Activated CD8-positive, alpha-beta T cell treated with anti-CD3 and anti-CD28 coated beads for 36 hours (primary cell): Measurements from ENCODE around the gene MED15. TPM values are rescaled to one million over a fixed set of nuclear protein-coding genes. Genes with fewer than 3 reads are reported as not detected.

ENCODE experiments used
- ATAC-seq: fragments of 200-7000 bp; cut with Tn5 transposase; one replicate; pipeline ENCODE4 v1.10.0; 2021; ENCODE audit warnings: mild to moderate bottlenecking, moderate library complexity
- CTCF ChIA-PET: fragments of 350-600 bp; sonication (Branson Sonifier 250); formaldehyde crosslinking; loops from one replicate; lab custom pipeline; 2021; ENCODE audit warnings: antibody characterized with exemption; lab: Charles Lee
- POLR2A ChIA-PET: fragments of 350-600 bp; sonication (Branson Sonifier 250); formaldehyde crosslinking; loops from one replicate; lab custom pipeline; 2021; ENCODE audit warnings: antibody characterized with exemption; lab: Charles Lee
- DNase-seq: peaks from one replicate; pipeline ENCODE4 v3.0.0-alpha.2; 2020
- H3K27ac Mint-ChIP-seq: one replicate; pipeline ENCODE4 v1.8.0; 2021; ENCODE audit warnings: mild to moderate bottlenecking, mixed read lengths
- H3K27me3 Mint-ChIP-seq: one replicate; pipeline ENCODE4 v1.8.0; 2021; ENCODE audit warnings: mixed read lengths
- H3K36me3 Mint-ChIP-seq: one replicate; pipeline ENCODE4 v1.8.0; 2021; ENCODE audit warnings: low read depth, mixed read lengths
- H3K4me1 Mint-ChIP-seq: one replicate; pipeline ENCODE4 v1.8.0; 2021; ENCODE audit warnings: low read depth, mixed read lengths
- H3K4me3 Mint-ChIP-seq: one replicate; pipeline ENCODE4 v1.8.0; 2021; ENCODE audit warnings: mild to moderate bottlenecking, moderate library complexity, mixed read lengths
- H3K9me3 Mint-ChIP-seq: one replicate; pipeline ENCODE4 v1.8.0; 2021; ENCODE audit warnings: mixed read lengths
- intact Hi-C: fragments of 100-400 bp; cut with micrococcal nuclease; formaldehyde crosslinking; loops from one replicate; pipeline ENCODE4 v1.10.0; 2022
- total RNA-seq, 2 experiments: library from RNA; stranded (reverse); gene quantifications; one replicate each; pipeline ENCODE4 v1.2.3, GENCODE V29; 2021
- TF ChIP-seq, protein P1 (sequence below): fragments of 200-600 bp; IDR thresholded peaks from one replicate; pipeline ENCODE4 v1.8.0; 2022; ENCODE audit warnings: antibody characterized with exemption, mild to moderate bottlenecking

The MED15 gene
- total RNA-seq, 2 experiments from 2014 or later = 110 to 118 TPM

DNA sequence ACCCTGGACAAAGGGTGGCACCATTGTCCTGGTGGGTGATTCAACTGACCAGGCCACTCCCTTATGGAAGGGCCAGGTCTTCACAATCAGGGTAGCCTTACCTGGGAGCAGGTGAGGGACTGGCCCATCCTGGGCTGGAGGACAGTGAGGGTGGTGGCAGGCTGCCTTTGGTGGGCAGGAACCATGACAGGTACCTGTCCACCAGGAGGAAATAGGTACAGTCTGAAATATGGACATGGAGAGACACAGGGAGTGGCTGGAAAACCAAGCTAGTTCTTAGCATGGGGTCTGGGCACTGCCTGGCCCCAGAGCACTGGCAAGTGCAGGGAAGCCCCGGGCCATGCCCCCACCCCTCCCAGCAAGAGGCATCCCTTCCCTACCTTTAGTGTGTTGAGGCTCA is 113.8 kb downstream of the MED15 start:
- Mint-ChIP-seq H3K27ac (no peak overlapping the region), H3K4me1 (peaks cover 21% of the 10 kb centered on the region), H3K9me3 (no peaks in the 10 kb centered on the region), H3K36me3 (no peaks in the 10 kb centered on the region), H3K4me3 (no peak overlapping the region), H3K27me3 (no peaks in the 10 kb centered on the region)
- TF ChIP-seq, protein P1, sequence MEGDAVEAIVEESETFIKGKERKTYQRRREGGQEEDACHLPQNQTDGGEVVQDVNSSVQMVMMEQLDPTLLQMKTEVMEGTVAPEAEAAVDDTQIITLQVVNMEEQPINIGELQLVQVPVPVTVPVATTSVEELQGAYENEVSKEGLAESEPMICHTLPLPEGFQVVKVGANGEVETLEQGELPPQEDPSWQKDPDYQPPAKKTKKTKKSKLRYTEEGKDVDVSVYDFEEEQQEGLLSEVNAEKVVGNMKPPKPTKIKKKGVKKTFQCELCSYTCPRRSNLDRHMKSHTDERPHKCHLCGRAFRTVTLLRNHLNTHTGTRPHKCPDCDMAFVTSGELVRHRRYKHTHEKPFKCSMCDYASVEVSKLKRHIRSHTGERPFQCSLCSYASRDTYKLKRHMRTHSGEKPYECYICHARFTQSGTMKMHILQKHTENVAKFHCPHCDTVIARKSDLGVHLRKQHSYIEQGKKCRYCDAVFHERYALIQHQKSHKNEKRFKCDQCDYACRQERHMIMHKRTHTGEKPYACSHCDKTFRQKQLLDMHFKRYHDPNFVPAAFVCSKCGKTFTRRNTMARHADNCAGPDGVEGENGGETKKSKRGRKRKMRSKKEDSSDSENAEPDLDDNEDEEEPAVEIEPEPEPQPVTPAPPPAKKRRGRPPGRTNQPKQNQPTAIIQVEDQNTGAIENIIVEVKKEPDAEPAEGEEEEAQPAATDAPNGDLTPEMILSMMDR = no peak
- DNase-seq (no peak), ATAC-seq (no peak)
- POLR2A ChIA-PET = no interaction called here
- intact Hi-C loops = no loop called here
- CTCF ChIA-PET = interaction anchor here (0.8 to 1.3 kb wide), 2 partner anchors 16 to 57 kb away, joined by 3 read pairs; no protein-coding TSS in a partner anchor

DNA sequence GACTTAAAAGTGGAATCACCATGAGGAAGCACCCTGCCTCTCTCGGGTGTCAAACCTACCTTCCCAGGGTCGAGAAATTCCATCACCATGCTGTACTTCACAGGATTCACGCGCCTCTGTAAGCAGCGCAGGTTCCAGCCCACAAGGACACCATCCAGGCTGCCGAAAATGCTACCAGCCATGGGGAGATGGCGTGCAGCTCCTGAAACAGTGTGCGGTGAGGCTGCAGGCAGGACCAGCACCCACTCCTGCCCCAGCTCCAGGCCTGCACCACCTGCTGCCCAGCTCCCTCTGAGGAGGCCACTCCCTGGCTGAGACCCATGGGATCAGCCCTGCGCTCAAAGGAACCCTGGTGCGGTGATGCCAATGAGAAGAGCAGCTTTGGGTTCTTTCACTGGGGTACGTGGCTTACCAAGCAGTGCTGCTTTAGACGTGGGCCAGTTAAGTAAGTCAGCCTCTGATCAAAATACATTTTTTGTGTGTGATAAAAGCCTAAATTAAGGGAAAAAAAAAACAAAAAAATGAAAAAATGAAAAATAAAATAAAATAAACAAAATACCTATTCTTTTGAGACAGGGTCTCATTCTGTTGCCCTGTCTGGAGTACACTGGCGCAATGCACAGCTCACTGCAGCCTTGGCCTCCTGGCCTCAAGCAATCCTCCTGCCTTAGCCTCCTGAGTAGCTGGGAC is 115.4 kb downstream of the MED15 start:
- intact Hi-C loops = no loop called here
- DNase-seq (no peak), ATAC-seq (no peak)
- H3K4me3 Mint-ChIP-seq = no peak overlapping the region
- CTCF ChIA-PET = interaction anchor here (2.4 kb wide), 1 partner anchor 51 kb away, joined by 6 read pairs; no protein-coding TSS in a partner anchor
- H3K9me3 Mint-ChIP-seq = no peaks in the 10 kb centered on the region
- TF ChIP-seq, protein P1 = no peak
- POLR2A ChIA-PET = no interaction called here
- peaks cover 21% of the 10 kb centered on the region for H3K4me1 Mint-ChIP-seq
- peaks cover 2% of the 10 kb centered on the region for H3K27me3 Mint-ChIP-seq
- H3K27ac Mint-ChIP-seq = no peak overlapping the region
- H3K36me3 Mint-ChIP-seq = no peaks in the 10 kb centered on the region

DNA sequence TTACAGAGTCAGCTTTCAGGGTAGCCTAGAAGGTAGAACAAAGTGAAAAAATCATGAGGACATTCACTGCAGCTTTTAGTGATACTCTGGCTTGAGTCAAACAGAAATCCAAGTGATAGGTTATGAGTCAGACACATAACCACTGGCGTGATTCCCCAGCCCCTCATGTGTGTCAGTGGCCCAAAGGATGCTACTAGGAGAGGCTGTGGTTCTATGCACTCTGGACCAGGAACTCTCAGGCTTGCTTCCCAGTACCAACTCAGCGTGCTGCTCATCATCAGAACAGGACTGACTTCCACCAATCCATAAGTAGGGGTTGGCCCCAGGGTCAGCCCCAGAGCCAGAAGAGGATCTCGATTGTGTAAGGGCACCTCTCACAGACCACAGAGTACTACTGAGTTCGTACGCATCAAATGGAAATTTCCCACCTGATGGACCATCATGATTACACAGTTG is 116.8 kb downstream of the MED15 start:
- CTCF ChIA-PET = interaction anchor here (1.2 to 2.4 kb wide), 3 partner anchors 11 to 53 kb away, joined by 3 to 6 read pairs (median 4); no protein-coding TSS in a partner anchor
- no peaks in the 10 kb centered on the region for H3K36me3 Mint-ChIP-seq
- peak overlapping the region; percentile 73 for H3K27ac Mint-ChIP-seq
- H3K4me1 Mint-ChIP-seq = peaks cover 21% of the 10 kb centered on the region
- TF ChIP-seq, protein P1 = no peak
- H3K4me3 Mint-ChIP-seq = no peak overlapping the region
- ATAC-seq (peak; percentile 93), DNase-seq (peak; percentile 87)
- POLR2A ChIA-PET = interaction anchor here (0.6 kb wide), 1 partner anchor 73 kb away, joined by 4 read pairs; no protein-coding TSS in a partner anchor
- no peaks in the 10 kb centered on the region for H3K9me3 Mint-ChIP-seq
- intact Hi-C loops = no loop called here
- peaks cover 2% of the 10 kb centered on the region for H3K27me3 Mint-ChIP-seq

DNA sequence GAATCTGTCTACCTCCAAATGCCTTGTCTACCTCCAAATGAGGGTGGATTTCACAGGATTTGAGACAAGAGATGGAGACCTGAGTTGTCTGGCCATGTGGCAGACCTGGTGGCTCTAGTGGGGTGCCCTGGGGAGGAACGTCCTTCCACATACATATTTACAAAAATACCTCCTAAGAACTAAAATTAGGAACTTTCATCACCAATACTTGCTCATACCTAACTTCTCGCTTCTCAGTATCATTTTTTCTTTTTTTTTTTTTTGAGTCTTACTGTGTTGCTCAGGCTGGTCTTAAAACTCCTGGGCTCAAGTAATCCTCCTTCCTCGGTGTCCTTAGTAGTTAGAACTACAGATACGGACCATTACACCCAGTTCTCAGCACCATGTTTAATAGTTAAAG is 117.9 kb downstream of the MED15 start:
- ATAC-seq = no peak
- no peak overlapping the region for H3K27ac Mint-ChIP-seq
- no peak overlapping the region for H3K4me3 Mint-ChIP-seq
- POLR2A ChIA-PET = no interaction called here
- TF ChIP-seq, protein P1 = no peak
- no peak for DNase-seq
- CTCF ChIA-PET = no interaction called here
- peaks cover 2% of the 10 kb centered on the region for H3K27me3 Mint-ChIP-seq
- H3K4me1 Mint-ChIP-seq = peaks cover 21% of the 10 kb centered on the region
- H3K9me3 Mint-ChIP-seq = no peaks in the 10 kb centered on the region
- intact Hi-C loops = no loop called here
- H3K36me3 Mint-ChIP-seq = no peaks in the 10 kb centered on the region

DNA sequence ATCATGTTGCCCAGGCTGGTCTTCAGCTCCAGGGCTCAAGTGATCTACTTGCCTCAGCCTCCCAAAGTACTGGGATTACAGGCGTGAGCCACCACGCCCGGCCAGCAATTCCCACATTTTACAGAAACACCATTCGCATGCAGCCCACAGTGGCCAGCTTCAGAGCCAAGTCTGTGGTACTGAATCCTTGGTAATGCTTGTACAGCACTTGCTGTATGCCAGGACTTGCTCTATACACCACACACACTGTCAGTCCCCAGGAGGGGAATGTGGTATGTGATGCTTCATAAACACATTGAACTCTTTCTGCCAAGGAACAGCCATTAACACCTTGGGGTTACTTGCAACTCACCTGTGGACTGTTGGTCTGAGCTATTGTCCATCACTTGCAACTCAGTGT is 119.4 kb downstream of the MED15 start:
- H3K9me3 Mint-ChIP-seq = no peaks in the 10 kb centered on the region
- H3K36me3 Mint-ChIP-seq = no peaks in the 10 kb centered on the region
- no peak overlapping the region for H3K4me3 Mint-ChIP-seq
- TF ChIP-seq, protein P1 = no peak
- DNase-seq (no peak), ATAC-seq (no peak)
- peaks cover 21% of the 10 kb centered on the region for H3K4me1 Mint-ChIP-seq
- POLR2A ChIA-PET = interaction anchor here (0.6 kb wide), 1 partner anchor 37 kb away, joined by 3 read pairs; no protein-coding TSS in a partner anchor
- intact Hi-C loops = no loop called here
- H3K27me3 Mint-ChIP-seq = peaks cover 2% of the 10 kb centered on the region
- no peak overlapping the region for H3K27ac Mint-ChIP-seq
- CTCF ChIA-PET = interaction anchor here (1.1 to 1.6 kb wide), 4 partner anchors 10 to 55 kb away, joined by 3 to 6 read pairs (median 3); no protein-coding TSS in a partner anchor
